ENCODE data around the gene SERHL2.
A peak's percentile ranks its signal among the peaks of the same experiment; 100 is the strongest.
"Not testable (repeated sequence)": the region's sequence is repeated elsewhere in the genome, so short reads cannot be mapped to it uniquely, and the experiment has no call there.

SERHL2 gene

GRCh38 chr22:42575996-42576574 is 22.3 kb downstream of the SERHL2 start:
- DNase-seq, result not testable (repeated sequence)

GRCh38 chr22:42577141-42577540 is 23.4 kb downstream of the SERHL2 start:
- DNase-seq, result not testable (repeated sequence)

- DNase-seq, result no peak
Observed at GRCh38 chr22:42577623-42578240, 24.0 kb downstream of the SERHL2 start.

- not testable (repeated sequence) for DNase-seq
Observed at GRCh38 chr22:42580040-42580439, 26.3 kb downstream of the SERHL2 start.

GRCh38 chr22:42581194-42581761 is 27.5 kb downstream of the SERHL2 start:
- not testable (repeated sequence) for DNase-seq

- DNase-seq, result peak; percentile 90
Observed at GRCh38 chr22:42581762-42582716, 28.3 kb downstream of the SERHL2 start.

- no peak for DNase-seq
Observed at GRCh38 chr22:42582987-42583386, 29.2 kb downstream of the SERHL2 start.

GRCh38 chr22:42584364-42584940 is 30.7 kb downstream of the SERHL2 start:
- no peak for DNase-seq

- DNase-seq, result no peak
Observed at GRCh38 chr22:42585096-42585495, 31.3 kb downstream of the SERHL2 start.

- DNase-seq, result no peak
Observed at GRCh38 chr22:42586381-42586780, 32.6 kb downstream of the SERHL2 start.

- no peak for DNase-seq
Observed at GRCh38 chr22:42587588-42588175, 33.9 kb downstream of the SERHL2 start.

- no peak for DNase-seq
Observed at GRCh38 chr22:42591987-42592386, 38.2 kb downstream of the SERHL2 start.

- no peak for DNase-seq
Observed at GRCh38 chr22:42595434-42595833, 41.7 kb downstream of the SERHL2 start.

- peak; percentile 40 for DNase-seq
Observed at GRCh38 chr22:42596336-42596735, 42.6 kb downstream of the SERHL2 start.

GRCh38 chr22:42596863-42597530 is 43.2 kb downstream of the SERHL2 start:
- DNase-seq, result no peak

- no peak for DNase-seq
Observed at GRCh38 chr22:42601879-42602465, 48.2 kb downstream of the SERHL2 start.

GRCh38 chr22:42602470-42602869 is 48.7 kb downstream of the SERHL2 start:
- DNase-seq, result no peak

GRCh38 chr22:42603427-42603826 is 49.7 kb downstream of the SERHL2 start:
- no peak for DNase-seq

GRCh38 chr22:42604403-42604802 is 50.6 kb downstream of the SERHL2 start:
- DNase-seq, result no peak

- not testable (repeated sequence) for DNase-seq
Observed at GRCh38 chr22:42607641-42608040, 53.9 kb downstream of the SERHL2 start.

- DNase-seq, result no peak
Observed at GRCh38 chr22:42608136-42608822, 54.5 kb downstream of the SERHL2 start.

Data from femur (tissue), 1 donor.